ENCODE data around the gene CD72. TPM values are rescaled to one million over a fixed set of nuclear protein-coding genes. Genes with fewer than 3 reads are reported as not detected.

Gene CD72
- total RNA-seq, 4 donors from 2014 or later = 1.2 to 5.6 (median 2.0) TPM

- peak in 1 of 2 donors; percentile 69 for DNase-seq (ENCODE audit: low spot score in 2 of 2)
- 45 to 47% methylated on average over 20 of the region's 20 CpGs for WGBS, 2 donors
- intact Hi-C loops (cut with DNase I; ENCODE audit: low total_unique reads) = no loop called here
- no peak for TF ChIP-seq CTCF (IDR thresholded peaks at IDR 0.05)
- TF ChIP-seq POLR2A (IDR thresholded peaks at IDR 0.05) = no peak
- H3K4me3 ChIP-seq (ENCODE audit: low read depth, poor library complexity, severe bottlenecking) = no peak overlapping the region
Observed at GRCh38 chr9:35562895-35563780, 55.1 kb downstream of the CD72 start.

- intact Hi-C loops (cut with DNase I; ENCODE audit: low total_unique reads) = no loop called here
- H3K4me3 ChIP-seq (ENCODE audit: low read depth, poor library complexity, severe bottlenecking) = no peak overlapping the region
- DNase-seq (ENCODE audit: low spot score in 2 of 2) = no peak
- WGBS, 2 donors = 76 to 87% methylated on average over 6 of the region's 6 CpGs
- TF ChIP-seq CTCF (IDR thresholded peaks at IDR 0.05) (no peak), POLR2A (IDR thresholded peaks at IDR 0.05) (no peak)
Observed at GRCh38 chr9:35561468-35562261, 56.5 kb downstream of the CD72 start.

- TF ChIP-seq POLR2A (IDR thresholded peaks at IDR 0.05) (no peak), CTCF (IDR thresholded peaks at IDR 0.05) (no peak)
- WGBS, 2 donors = 84 to 86% methylated on average over 17 to 21 of the region's 24 CpGs
- no peak overlapping the region for H3K4me3 ChIP-seq (ENCODE audit: low read depth, poor library complexity, severe bottlenecking)
- DNase-seq (ENCODE audit: low spot score in 2 of 2) = no peak
- intact Hi-C loops (cut with DNase I; ENCODE audit: low total_unique reads) = no loop called here
Observed at GRCh38 chr9:35560625-35561337, 57.4 kb downstream of the CD72 start.

Small RNA genes lying within 50 kb of the gene (microRNA-seq; reads per million reads assigned to microRNA genes)
- 1.1 to 2.7 reads per million in 2 donors for gene MIR4667 (ENCODE audit: borderline number of aligned reads in 1 of 2, borderline replicate concordance in 2 of 2)

Other genes with a start within 250 kb of the CD72 start
- gene RUSC2, start 128.3 kb downstream of the CD72 start, total RNA-seq = 10 to 100 TPM; 18.5 to 32.0 (median 30.1) TPM
- 10 to 100 TPM; 20.8 to 43.5 (median 33.0) TPM for gene TESK1, start 13.2 kb downstream of the CD72 start, total RNA-seq
- gene SIT1, start 32.5 kb upstream of the CD72 start, total RNA-seq = not detected
- over 10,000 TPM in 1 of 4 donors, 1,000 to 10,000 TPM in 3; 1,358 to 15,269 (median 4,926) TPM for gene RMRP, start 39.6 kb upstream of the CD72 start, total RNA-seq
- gene CCDC107, start 39.9 kb upstream of the CD72 start, total RNA-seq = 10 to 100 TPM; 15.1 to 30.5 (median 21.2) TPM
- gene ARHGEF39, start 46.8 kb upstream of the CD72 start, total RNA-seq = 1 to 10 TPM in 2 of 4 donors, under 1 TPM in 2; 0.32 to 7.6 (median 0.86) TPM
- gene CA9, start 55.5 kb upstream of the CD72 start, total RNA-seq = 10 to 100 TPM in 1 of 4 donors, 1 to 10 TPM in 2, under 1 TPM in 1; 0.25 to 22.2 (median 4.2) TPM
- gene TPM2, start 71.5 kb upstream of the CD72 start, total RNA-seq = 100 to 1,000 TPM in 1 of 4 donors, 10 to 100 TPM in 3; 36.3 to 190 (median 68.6) TPM
- 100 to 1,000 TPM; 101 to 176 (median 155) TPM for gene TLN1, start 113.8 kb upstream of the CD72 start, total RNA-seq
- gene CREB3, start 114.3 kb upstream of the CD72 start, total RNA-seq = 10 to 100 TPM; 18.2 to 26.6 (median 20.5) TPM
- gene GBA2, start 130.8 kb upstream of the CD72 start, total RNA-seq = 10 to 100 TPM; 53.7 to 83.3 (median 65.0) TPM
- gene RGP1, start 130.9 kb upstream of the CD72 start, total RNA-seq = 10 to 100 TPM; 17.1 to 26.4 (median 22.1) TPM
- 1 to 10 TPM in 1 of 4 donors, under 1 TPM in 1, not detected in 2; 0.55 to 2.8 TPM for gene MSMP, start 135.9 kb upstream of the CD72 start, total RNA-seq
- 10 to 100 TPM; 12.2 to 20.4 (median 18.8) TPM for gene NPR2, start 173.2 kb upstream of the CD72 start, total RNA-seq
- under 1 TPM in 2 of 4 donors, not detected in 2; 0.29 to 0.42 TPM for gene SPAG8, start 193.8 kb upstream of the CD72 start, total RNA-seq
- gene HINT2, start 196.6 kb upstream of the CD72 start, total RNA-seq = 10 to 100 TPM; 17.8 to 27.9 (median 19.9) TPM
- not detected for gene FAM221B, start 210.3 kb upstream of the CD72 start, total RNA-seq
- gene TMEM8B, start 210.8 kb upstream of the CD72 start, total RNA-seq = 1 to 10 TPM; 2.2 to 8.4 (median 5.4) TPM

Data from lower leg skin (tissue), 4 donors.